GM23248 (cell line): Measurements from ENCODE around the gene PSMB11. TPM values are rescaled to one million over a fixed set of nuclear protein-coding genes. Genes with fewer than 3 reads are reported as not detected.

Experiments used
- DNase-seq: peaks from one replicate; pipeline ENCODE4 v3.0.0-alpha.2; 2015
- H2AFZ ChIP-seq: fragments of 200-600 bp; sonication (generic); 2 replicates; pipeline ENCODE4 v1.6.1; 2016; ENCODE audit warnings: antibody characterized with exemption
- H3F3A ChIP-seq: fragments of 200-600 bp; sonication (generic); 2 replicates; pipeline ENCODE4 v1.6.1; 2016; ENCODE audit warnings: mild to moderate bottlenecking, antibody characterized with exemption, mixed run types; ENCODE audit not compliant: insufficient read depth
- H3K27ac ChIP-seq: fragments of 200-600 bp; sonication (generic); 2 replicates; pipeline ENCODE4 v1.5.1; 2016; ENCODE audit warnings: mild to moderate bottlenecking
- H3K27me3 ChIP-seq: fragments of 200-600 bp; sonication (generic); replicated peaks from 2 replicates; pipeline ENCODE4 v1.6.1; 2016; ENCODE audit warnings: mild to moderate bottlenecking; ENCODE audit not compliant: insufficient read depth
- H3K36me3 ChIP-seq: fragments of 200-600 bp; sonication (generic); 2 replicates; pipeline ENCODE4 v1.6.1; 2016; ENCODE audit warnings: low read depth, mild to moderate bottlenecking
- H3K4me1 ChIP-seq: fragments of 200-600 bp; sonication (generic); 2 replicates; pipeline ENCODE4 v1.6.1; 2016; ENCODE audit warnings: mild to moderate bottlenecking; ENCODE audit not compliant: insufficient read depth
- H3K4me2 ChIP-seq: fragments of 200-600 bp; sonication (generic); one replicate; pipeline ENCODE4 v1.6.1; 2016; ENCODE audit warnings: mild to moderate bottlenecking; ENCODE audit not compliant: unreplicated experiment
- H3K4me3 ChIP-seq: fragments of 200-600 bp; sonication (generic); 2 replicates; pipeline ENCODE4 v1.5.1; 2016; ENCODE audit warnings: mild to moderate bottlenecking
- H3K79me2 ChIP-seq: fragments of 200-600 bp; sonication (generic); 2 replicates; pipeline ENCODE4 v1.6.1; 2016; ENCODE audit warnings: mild to moderate bottlenecking; ENCODE audit not compliant: insufficient read depth
- H3K9ac ChIP-seq: fragments of 200-600 bp; sonication (generic); 2 replicates; pipeline ENCODE4 v1.6.1; 2016; ENCODE audit warnings: mild to moderate bottlenecking
- H3K9me2 ChIP-seq: fragments of 200-600 bp; sonication (generic); 2 replicates; pipeline ENCODE4 v1.6.1; 2016; ENCODE audit warnings: mixed run types, mild to moderate bottlenecking, moderate library complexity; ENCODE audit not compliant: insufficient read depth
- H3K9me3 ChIP-seq: fragments of 200-600 bp; sonication (generic); one replicate; pipeline ENCODE4 v1.6.1; 2017; ENCODE audit warnings: low read depth
- H4K20me1 ChIP-seq: fragments of 200-600 bp; sonication (generic); 2 replicates; pipeline ENCODE4 v1.6.0; 2016; ENCODE audit not compliant: insufficient read depth
- EZH2 ChIP-seq: fragments of 200-600 bp; sonication (generic); IDR thresholded peaks from 2 replicates; pipeline ENCODE4 v1.6.1; 2018; ENCODE audit warnings: antibody characterized with exemption, mild to moderate bottlenecking; ENCODE audit not compliant: insufficient read depth, poor library complexity, severe bottlenecking
- EZH2phosphoT487 ChIP-seq: fragments of 200-600 bp; sonication (generic); IDR thresholded peaks from 2 replicates; pipeline ENCODE4 v1.6.1; 2018; ENCODE audit warnings: antibody characterized with exemption, moderate library complexity, mild to moderate bottlenecking, low read depth; ENCODE audit not compliant: insufficient read depth
- WGBS, 2 experiments: methylation state at CpG; one replicate each; pipeline ENCODE4 v1.1.6; 2015 to 2017; ENCODE audit warnings: low lambda C conversion rate in 2 of 2, low coverage in 1 of 2; ENCODE audit errors: missing lambda C conversion rate in 2 of 2; 5-methylcytosine and 5-hydroxymethylcytosine counted together
- in situ Hi-C: fragments of 300-500 bp; cut with MboI; formaldehyde crosslinking; loops from 2 replicates; pipeline ENCODE4 v1.15.0; 2020
- polyA plus RNA-seq: library from polyadenylated mRNA; unstranded; fragments of >200 nt; fragmentation: Nextera tagmentation; extraction: Ambion mirVana; gene quantifications from 2 replicates; pipeline ENCODE4 v1.2.1, GENCODE V29; 2016
- total RNA-seq: library from RNA; depleted of rRNA; stranded (reverse); fragments of >200 nt; shearing (Covaris generic); gene quantifications from 2 replicates; pipeline ENCODE4 v1.2.3, GENCODE V29; 2014

The PSMB11 gene
- total and polyA plus RNA-seq, 2 experiments from 2014 or later, result not detected

- peaks cover 59% of the 10 kb centered on the region for H3F3A ChIP-seq
- no peaks in the 10 kb centered on the region for H3K9me3 ChIP-seq
- DNase-seq, result no peak
- H3K27ac ChIP-seq, result no peak overlapping the region
- no peak overlapping the region for H3K4me3 ChIP-seq
- peaks cover 36% of the 10 kb centered on the region for H3K36me3 ChIP-seq
- H4K20me1 ChIP-seq, result peaks cover 5% of the 10 kb centered on the region; the same call in 1 of the 2 replicates
- no peaks in the 10 kb centered on the region for H3K27me3 ChIP-seq
- TF ChIP-seq EZH2phosphoT487 (no peak), EZH2 (no peak)
- no peak overlapping the region for H2AFZ ChIP-seq
- peak overlapping the region; percentile 24; the same call in 1 of the 2 replicates for H3K9ac ChIP-seq
- in situ Hi-C loops, result no loop called here
- peaks cover 97% of the 10 kb centered on the region for H3K79me2 ChIP-seq
- H3K4me1 ChIP-seq, result peaks cover 21% of the 10 kb centered on the region
- 86 to 97% methylated on average over 4 of the region's 4 CpGs for WGBS, 2 experiments
- H3K4me2 ChIP-seq, result peak overlapping the region; percentile 26
- no peaks in the 10 kb centered on the region for H3K9me2 ChIP-seq
Measured at GRCh38 chr14:23069413-23069806, 27.4 kb downstream of the PSMB11 start.

GRCh38 chr14:23070262-23071129 lies 28.5 kb downstream of the PSMB11 start:
- H3K27ac ChIP-seq, result peak overlapping the region; percentile 71
- H2AFZ ChIP-seq, result no peak overlapping the region
- peaks cover 51% of the 10 kb centered on the region for H3F3A ChIP-seq
- no peaks in the 10 kb centered on the region for H3K27me3 ChIP-seq
- peak overlapping the region; percentile 97 for H3K4me3 ChIP-seq
- peak; percentile 43 for DNase-seq
- H4K20me1 ChIP-seq, result peaks cover 5% of the 10 kb centered on the region; the same call in 1 of the 2 replicates
- peaks cover 21% of the 10 kb centered on the region for H3K4me1 ChIP-seq
- peak overlapping the region; percentile 95 for H3K9ac ChIP-seq
- peaks cover 97% of the 10 kb centered on the region for H3K79me2 ChIP-seq
- no peaks in the 10 kb centered on the region for H3K9me2 ChIP-seq
- H3K36me3 ChIP-seq, result peaks cover 33% of the 10 kb centered on the region
- no peaks in the 10 kb centered on the region for H3K9me3 ChIP-seq
- WGBS, 2 experiments, result 6 to 8% methylated on average over 10 of the region's 10 CpGs
- peak overlapping the region; percentile 97 for H3K4me2 ChIP-seq
- TF ChIP-seq EZH2 (no peak), EZH2phosphoT487 (no peak)
- in situ Hi-C loops, result no loop called here

GRCh38 chr14:23071244-23071920 lies 29.4 kb downstream of the PSMB11 start:
- Histone ChIP-seq H3K9me3 (no peaks in the 10 kb centered on the region), H3K27ac (peak overlapping the region; percentile 71), H3K4me2 (peak overlapping the region; percentile 97), H3K4me1 (peaks cover 21% of the 10 kb centered on the region), H3K9ac (peak overlapping the region; percentile 95), H3K27me3 (no peaks in the 10 kb centered on the region), H3K79me2 (peaks cover 97% of the 10 kb centered on the region), H4K20me1 (peaks cover 5% of the 10 kb centered on the region; the same call in 1 of the 2 replicates), H3F3A (peaks cover 43% of the 10 kb centered on the region), H3K4me3 (peak overlapping the region; percentile 97), H2AFZ (peak overlapping the region; percentile 60), H3K9me2 (no peaks in the 10 kb centered on the region), H3K36me3 (peaks cover 30% of the 10 kb centered on the region)
- 3 to 5% methylated on average over 14 of the region's 14 CpGs for WGBS, 2 experiments
- TF ChIP-seq EZH2 (no peak), EZH2phosphoT487 (no peak)
- in situ Hi-C loops, result no loop called here
- DNase-seq, result peak; percentile 96

- Histone ChIP-seq H3K9me2 (no peaks in the 10 kb centered on the region), H3K9ac (peak overlapping the region; percentile 95), H3K79me2 (peaks cover 97% of the 10 kb centered on the region), H3K4me2 (peak overlapping the region; percentile 83), H3F3A (peaks cover 43% of the 10 kb centered on the region), H3K4me3 (peak overlapping the region; percentile 97), H3K36me3 (peaks cover 28% of the 10 kb centered on the region), H4K20me1 (peaks cover 5% of the 10 kb centered on the region; the same call in 1 of the 2 replicates), H3K9me3 (no peaks in the 10 kb centered on the region), H3K27ac (peak overlapping the region; percentile 71), H3K27me3 (no peaks in the 10 kb centered on the region), H3K4me1 (peaks cover 23% of the 10 kb centered on the region), H2AFZ (no peak overlapping the region)
- WGBS, 2 experiments, result 38 to 42% methylated on average over 5 of the region's 5 CpGs
- TF ChIP-seq EZH2phosphoT487 (no peak), EZH2 (no peak)
- no peak for DNase-seq
- in situ Hi-C loops, result no loop called here
Measured at GRCh38 chr14:23071921-23072539, 30.0 kb downstream of the PSMB11 start.
